ENCODE results near the gene CHN1.

The CHN1 gene

GRCh38 chr2:175010848-175011254 lies 5.7 kb upstream of the CHN1 start:
- no peak for DNase-seq (ENCODE audit: low read depth in 2 of 2)

GRCh38 chr2:175009917-175010621 lies 4.9 kb upstream of the CHN1 start:
- no peak for DNase-seq (ENCODE audit: low read depth in 2 of 2)

GRCh38 chr2:175008801-175009495 lies 3.8 kb upstream of the CHN1 start:
- DNase-seq (ENCODE audit: low read depth in 2 of 2) = no peak

DNA sequence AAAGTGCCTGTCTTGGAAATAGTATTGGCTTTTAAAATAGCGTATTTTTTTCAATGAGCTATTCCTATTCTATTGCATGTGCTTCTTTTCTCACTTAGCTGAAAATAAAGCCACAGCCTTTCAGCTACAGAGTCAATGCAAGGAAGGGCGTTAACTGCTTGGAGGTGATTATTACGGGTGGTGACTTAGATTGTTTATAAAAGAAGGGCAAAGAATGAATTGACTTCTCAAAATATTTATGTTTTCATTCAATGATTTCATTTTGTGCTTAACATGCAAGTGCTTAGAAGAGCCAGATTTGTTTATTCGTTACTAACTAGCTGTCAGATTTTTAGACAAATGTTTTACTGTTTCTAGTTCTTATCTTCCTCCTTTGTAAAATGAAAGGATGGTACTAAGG lies 2.8 kb upstream of the CHN1 start:
- DNase-seq (ENCODE audit: low read depth in 2 of 2) = no peak

- no peak for DNase-seq (ENCODE audit: low read depth in 2 of 2)
Observed at GRCh38 chr2:175007510-175007909, 2.3 kb upstream of the CHN1 start.

DNA sequence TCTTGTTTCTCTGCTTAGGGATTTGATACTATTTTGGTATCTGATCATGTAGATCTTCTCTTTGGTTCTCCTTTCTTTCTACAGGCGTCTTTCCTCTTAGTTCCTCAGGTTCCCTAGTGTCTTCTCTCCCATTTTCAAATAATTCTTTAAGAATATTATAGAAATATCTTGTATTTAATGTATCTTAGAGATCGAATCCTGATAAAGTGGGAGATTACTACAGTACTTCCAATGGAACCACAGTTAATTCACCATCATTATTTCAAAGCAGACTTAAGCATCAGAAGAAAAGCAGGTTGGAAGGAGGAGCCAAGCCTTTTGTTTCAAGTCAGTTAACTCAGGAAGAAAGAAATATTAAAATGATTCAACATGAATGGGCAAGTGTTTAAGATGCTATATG lies 1.1 kb upstream of the CHN1 start:
- no peak for DNase-seq (ENCODE audit: low read depth in 2 of 2)

DNA sequence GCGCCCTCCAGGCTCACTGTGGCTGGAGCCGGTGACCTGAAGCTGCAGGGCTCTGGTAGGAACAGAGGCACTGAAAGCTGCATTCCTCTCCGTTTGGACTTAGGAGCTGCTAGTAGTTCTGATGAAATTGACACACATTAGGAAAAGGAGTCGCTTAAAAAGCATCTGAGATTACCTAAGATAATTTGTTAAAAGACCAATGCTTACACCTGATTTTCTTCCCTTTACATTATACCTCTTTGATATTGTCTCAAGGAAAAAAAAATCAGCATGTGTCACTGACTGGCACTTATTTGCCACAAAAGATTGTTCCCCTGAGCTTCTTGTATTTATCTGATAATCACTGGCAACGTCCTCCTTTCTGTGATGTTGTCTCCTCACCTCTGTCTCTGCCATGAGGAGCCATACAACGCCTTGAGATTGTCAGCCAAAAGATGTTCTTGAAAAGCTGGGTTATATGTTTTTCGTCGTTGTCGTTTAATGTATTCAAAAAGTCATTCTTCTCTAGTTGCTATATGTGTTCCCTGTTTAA lies 618 bp upstream of the CHN1 start:
- DNase-seq (ENCODE audit: low read depth in 2 of 2) = no peak

DNA sequence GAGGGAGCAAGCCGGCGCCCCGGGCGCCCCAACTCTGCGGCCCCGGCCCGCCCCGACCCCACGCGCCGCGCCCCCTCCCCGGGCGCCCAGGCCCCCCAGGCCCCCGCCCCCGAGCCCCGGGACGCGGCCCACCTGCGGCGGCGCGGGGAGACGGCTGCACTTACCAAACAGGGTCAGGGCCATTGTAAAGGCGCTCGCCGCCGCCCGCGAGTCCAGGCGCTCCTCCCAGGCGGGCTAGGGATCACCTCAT lies 526 bp downstream of the CHN1 start:
- no peak for DNase-seq (ENCODE audit: low read depth in 2 of 2)

DNA sequence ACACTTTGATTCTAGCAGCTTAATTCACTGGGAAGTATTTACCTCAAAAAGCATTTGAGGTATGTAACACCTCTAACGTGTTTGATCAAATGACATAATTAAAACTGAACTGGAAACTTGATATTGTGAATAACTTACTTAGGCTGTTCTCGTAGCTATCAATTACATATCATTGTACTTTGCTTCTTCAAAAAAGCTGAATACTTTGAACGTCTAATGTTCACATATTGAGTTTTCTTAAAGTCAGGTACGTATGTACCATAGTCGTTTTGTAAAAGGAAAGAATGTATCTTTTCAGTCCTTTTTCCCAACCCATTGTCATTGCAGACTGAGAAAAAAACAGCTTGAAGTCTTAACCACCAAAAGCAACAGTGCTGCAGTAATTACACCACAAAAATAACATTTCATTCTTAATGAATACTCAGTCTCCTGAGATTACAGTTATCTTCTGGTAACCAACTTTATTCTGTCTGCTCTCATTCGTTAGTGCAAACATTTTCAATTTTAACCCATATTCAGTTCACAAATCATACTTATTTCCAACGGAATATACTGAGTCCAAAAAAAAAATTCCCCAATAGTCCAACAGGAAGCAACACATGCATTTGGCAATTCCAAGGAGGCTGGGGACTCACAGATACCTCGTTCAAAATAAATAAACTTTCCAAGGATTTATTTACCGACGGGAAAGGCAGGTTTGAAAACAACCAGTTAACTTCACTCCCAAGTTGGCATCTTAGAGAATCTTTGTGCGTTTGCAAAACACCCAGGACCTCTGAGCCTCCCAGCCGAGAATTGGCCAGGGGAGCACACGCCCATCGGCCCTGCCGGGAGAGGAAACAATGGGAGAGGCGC lies 1.1 kb downstream of the CHN1 start:
- no peak for DNase-seq (ENCODE audit: low read depth in 2 of 2)

GRCh38 chr2:175002547-175003274 lies 2.5 kb downstream of the CHN1 start:
- no peak for DNase-seq (ENCODE audit: low read depth in 2 of 2)

GRCh38 chr2:175001566-175001965 lies 3.6 kb downstream of the CHN1 start:
- no peak for DNase-seq (ENCODE audit: low read depth in 2 of 2)

- DNase-seq (ENCODE audit: low read depth in 2 of 2) = no peak
Observed at GRCh38 chr2:174997110-174997509, 8.1 kb downstream of the CHN1 start.

- no peak for DNase-seq (ENCODE audit: low read depth in 2 of 2)
Observed at GRCh38 chr2:174996622-174997021, 8.6 kb downstream of the CHN1 start.

GRCh38 chr2:174994381-174994780 lies 10.8 kb downstream of the CHN1 start:
- no peak for DNase-seq (ENCODE audit: low read depth in 2 of 2)

GRCh38 chr2:174992886-174993285 lies 12.3 kb downstream of the CHN1 start:
- DNase-seq (ENCODE audit: low read depth in 2 of 2) = no peak

GRCh38 chr2:174985614-174986013 lies 19.6 kb downstream of the CHN1 start:
- DNase-seq (ENCODE audit: low read depth in 2 of 2) = no peak

- DNase-seq (ENCODE audit: low read depth in 2 of 2) = no peak
Observed at GRCh38 chr2:174984561-174984960, 20.6 kb downstream of the CHN1 start.

GRCh38 chr2:174981331-174981730 lies 23.9 kb downstream of the CHN1 start:
- DNase-seq (ENCODE audit: low read depth in 2 of 2) = peak in 1 of 2 experiments; percentile 21

DNA sequence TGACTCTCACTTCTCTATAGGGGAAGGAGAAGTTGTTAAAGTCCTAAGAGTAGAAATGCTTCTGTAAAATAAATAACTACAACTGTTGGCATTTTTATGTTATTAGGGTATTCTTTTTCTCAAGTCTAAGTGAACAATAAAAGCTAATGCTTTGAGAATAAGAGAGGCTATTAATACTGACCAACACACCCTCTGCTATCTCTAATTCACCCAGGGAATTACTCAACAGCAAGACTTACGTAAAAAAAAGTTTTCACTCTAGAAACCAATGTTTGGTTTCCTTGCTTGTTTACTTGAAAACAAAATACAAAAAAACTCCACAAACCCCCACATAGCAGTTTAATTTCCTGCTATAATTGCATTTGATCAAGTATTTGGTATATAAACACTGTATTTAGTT lies 25.2 kb downstream of the CHN1 start:
- no peak for DNase-seq (ENCODE audit: low read depth in 2 of 2)

GRCh38 chr2:174977364-174977763 lies 27.8 kb downstream of the CHN1 start:
- no peak for DNase-seq (ENCODE audit: low read depth in 2 of 2)

DNA sequence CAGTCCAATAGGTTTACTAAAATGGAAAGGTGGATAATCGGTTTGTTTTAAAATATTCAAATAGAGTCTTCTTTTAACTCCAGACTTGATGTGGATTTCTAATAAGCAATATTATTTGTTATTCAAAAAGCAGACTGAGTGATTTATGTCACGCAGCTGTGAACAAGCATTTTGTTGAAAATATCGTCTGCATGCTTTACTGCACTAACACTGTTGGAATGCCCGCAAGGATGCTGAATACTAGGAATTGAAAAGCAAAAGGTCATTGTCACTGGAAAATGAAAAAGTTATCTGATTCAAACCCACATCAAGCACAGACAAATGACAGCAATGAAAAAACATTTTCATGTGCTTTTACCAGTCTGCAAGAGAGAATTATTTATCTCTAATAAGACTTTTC lies 31.1 kb downstream of the CHN1 start:
- DNase-seq (ENCODE audit: low read depth in 2 of 2) = no peak

GRCh38 chr2:174972924-174973323 lies 32.3 kb downstream of the CHN1 start:
- peak in 1 of 2 experiments; percentile 65 for DNase-seq (ENCODE audit: low read depth in 2 of 2)

Data from fibroblast of skin of left quadriceps (primary cell).